ENCODE data around the gene ADGRF4. TPM values are rescaled to one million over a fixed set of nuclear protein-coding genes. Genes with fewer than 3 reads are reported as not detected.

The ADGRF4 gene, protein sequence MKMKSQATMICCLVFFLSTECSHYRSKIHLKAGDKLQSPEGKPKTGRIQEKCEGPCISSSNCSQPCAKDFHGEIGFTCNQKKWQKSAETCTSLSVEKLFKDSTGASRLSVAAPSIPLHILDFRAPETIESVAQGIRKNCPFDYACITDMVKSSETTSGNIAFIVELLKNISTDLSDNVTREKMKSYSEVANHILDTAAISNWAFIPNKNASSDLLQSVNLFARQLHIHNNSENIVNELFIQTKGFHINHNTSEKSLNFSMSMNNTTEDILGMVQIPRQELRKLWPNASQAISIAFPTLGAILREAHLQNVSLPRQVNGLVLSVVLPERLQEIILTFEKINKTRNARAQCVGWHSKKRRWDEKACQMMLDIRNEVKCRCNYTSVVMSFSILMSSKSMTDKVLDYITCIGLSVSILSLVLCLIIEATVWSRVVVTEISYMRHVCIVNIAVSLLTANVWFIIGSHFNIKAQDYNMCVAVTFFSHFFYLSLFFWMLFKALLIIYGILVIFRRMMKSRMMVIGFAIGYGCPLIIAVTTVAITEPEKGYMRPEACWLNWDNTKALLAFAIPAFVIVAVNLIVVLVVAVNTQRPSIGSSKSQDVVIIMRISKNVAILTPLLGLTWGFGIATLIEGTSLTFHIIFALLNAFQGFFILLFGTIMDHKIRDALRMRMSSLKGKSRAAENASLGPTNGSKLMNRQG
- polyA plus RNA-seq (2014; cell fraction: cytosol; rRNA removed), result not detected in 2 replicates
- not detected in 2 replicates for polyA plus RNA-seq (2014; cell fraction: nucleus; rRNA removed)

DNA sequence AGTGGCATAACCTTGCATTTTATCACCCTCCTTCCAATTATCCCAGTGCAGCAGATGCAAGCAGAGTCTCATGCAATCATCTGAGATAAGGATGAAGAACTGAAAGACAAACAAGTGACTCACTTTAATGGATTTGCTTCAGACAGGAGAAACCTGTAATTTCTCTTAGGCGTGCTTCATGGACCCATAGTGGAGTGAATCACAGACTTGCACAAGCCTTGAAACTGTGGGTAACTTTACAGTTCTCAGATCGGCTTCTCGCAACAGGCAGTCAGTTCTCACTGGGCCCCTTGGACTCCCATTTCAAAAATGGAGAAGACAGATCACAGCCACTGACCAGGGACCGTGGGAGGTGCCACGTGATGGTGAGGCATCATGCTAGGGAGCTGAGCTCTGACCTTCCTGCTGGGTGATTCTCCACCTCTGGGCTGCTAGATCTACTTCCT lies at the start of gene ADGRF4:
TSS of gene ADGRF4 (plus strand) at position 239 of the 446 bp plus-strand sequence. CDS start 8,666 bp downstream, outside the sequence.
- DNase-seq (ENCODE audit: low spot score), result no peak

DNA sequence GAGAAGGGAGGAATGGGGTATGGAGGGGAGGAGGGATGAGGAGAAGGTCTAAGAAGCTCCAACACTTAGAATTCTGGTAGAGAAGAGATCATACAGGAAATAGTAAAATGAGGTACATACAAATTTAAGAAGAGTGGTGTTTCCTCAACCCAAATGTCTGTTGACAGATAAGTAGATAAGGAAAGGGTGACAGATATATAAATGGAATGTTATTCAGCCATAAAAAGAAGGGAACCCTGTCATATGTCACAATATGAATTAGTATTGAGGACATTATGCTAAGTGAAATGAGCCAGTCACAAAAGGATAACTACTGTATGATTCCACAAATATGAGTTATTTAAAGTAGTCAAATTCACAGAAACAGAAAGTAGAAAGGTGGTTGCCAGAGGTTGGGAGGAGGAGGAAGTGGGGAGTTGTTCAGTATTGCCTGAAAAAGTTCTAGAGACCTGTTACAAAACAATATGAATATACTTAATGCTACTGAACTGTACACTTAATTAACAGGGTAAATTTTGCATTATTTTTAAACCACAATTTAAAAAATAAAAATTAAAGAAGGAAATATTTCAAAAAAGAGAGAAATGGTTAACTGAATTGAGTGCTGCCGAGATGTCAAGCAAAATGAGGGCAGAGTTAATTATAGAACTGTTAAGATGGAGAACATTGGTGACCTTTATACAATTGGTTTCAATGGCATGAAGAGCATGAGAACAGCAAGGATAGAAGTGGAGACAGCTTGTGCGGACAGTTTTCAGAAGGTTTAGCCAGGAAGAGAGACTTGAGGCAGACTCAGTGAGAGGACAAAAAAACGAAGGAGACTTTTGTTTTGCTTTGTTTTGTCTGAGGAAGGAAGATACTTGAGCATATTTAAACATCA lies 47.6 kb upstream of the ADGRF4 start:
- no peak for DNase-seq (ENCODE audit: low spot score)

DNA sequence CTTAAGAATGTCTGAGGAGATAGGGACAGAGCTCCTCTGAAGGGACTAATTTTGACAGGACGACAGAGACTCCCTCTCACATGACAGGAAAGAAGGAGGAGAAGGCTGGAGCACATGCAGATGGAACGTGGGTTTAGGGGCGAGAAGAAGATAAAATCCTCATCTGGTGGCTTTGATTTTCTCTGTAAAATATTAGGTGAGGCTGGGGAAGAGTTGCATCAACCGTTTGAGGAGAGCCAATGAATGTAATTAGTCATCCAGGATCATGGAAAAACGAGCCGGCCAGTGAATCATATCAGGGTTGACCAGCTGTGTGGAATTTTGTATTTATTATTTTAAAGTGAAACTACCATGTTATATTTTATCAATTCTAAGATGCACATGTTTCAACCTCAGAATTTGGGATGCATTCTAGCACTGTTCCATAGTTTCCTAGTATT lies 46.9 kb upstream of the ADGRF4 start:
- DNase-seq (ENCODE audit: low spot score), result no peak

DNA sequence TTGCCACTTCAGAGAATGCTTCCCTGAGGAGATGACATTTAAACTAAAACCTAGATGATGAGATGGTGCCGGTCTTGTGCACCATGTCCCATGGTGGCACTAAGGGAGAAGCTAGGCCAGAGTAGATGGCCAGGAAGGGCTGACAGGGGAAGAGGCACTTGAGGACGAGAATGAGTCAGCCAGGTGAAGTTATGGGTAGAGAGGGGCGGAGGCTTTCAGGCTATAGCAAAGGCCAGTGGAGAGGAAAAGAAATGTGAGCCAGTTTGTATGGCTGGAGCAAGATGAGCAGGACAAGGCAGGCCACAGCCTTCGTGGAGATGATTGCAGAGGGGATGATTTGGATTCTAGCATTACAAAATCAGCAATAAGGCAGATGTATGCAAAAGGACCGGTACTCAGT lies 44.7 kb upstream of the ADGRF4 start:
- no peak for DNase-seq (ENCODE audit: low spot score)

DNA sequence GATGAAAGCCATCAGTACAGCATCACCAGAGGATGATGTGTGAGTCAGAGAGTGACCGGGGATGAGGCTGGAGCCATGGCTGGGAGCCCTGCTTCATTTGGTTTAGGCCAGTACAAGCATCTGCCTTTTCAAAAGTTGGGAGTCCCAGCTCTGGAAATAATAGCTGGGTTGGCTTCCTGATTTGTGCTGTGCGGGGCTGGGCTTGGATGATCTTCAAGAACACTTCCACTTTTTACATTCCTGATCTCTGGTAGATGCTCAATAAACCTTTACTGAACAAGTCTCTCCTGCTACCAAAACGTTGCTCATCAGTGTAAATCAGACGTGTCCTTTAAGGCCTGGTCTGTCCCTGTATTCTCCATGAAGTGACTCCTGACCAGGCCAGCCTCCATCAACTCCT lies 44.1 kb upstream of the ADGRF4 start:
- DNase-seq (ENCODE audit: low spot score), result no peak

DNA sequence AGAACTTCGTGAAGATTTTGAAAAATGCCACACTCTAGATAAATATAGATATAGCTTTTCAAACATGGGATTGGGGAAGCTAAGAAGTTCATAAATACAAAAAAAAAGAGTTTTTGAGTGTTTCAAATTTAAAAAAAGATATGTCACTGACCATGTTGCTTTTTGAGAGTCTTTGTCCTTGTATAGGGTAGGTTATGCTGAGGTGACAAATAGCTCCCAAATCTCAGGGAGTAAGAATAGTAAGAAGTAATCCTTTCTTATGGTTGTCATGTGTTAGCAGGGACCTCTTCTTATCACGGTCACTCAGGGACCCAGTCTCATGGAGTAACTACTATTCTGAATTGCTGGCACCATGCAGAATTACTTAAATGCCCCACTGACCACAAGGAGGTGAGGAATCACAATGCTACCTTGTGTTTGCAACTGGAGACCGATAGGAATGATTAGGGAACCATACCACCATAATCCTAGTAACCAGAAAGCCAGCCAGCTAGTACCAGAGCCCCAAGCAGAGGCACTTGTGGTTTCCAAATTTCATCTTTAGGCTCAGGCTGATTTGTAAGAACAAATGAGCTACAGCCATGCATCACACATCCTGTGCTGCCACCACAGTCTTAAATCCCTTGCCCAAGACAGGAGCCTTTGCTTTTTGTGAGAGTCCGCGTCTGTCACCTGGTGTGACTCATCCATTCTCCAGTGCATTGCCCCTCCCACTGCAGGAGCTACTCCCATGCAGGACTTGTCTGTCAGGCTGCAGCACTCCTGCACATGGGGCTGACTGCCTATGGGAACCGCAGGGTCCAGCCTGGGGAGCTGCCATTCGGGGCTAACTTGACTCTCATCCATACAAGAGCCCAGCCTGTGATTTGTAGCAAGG lies 42.4 kb upstream of the ADGRF4 start:
- no peak for DNase-seq (ENCODE audit: low spot score)

DNA sequence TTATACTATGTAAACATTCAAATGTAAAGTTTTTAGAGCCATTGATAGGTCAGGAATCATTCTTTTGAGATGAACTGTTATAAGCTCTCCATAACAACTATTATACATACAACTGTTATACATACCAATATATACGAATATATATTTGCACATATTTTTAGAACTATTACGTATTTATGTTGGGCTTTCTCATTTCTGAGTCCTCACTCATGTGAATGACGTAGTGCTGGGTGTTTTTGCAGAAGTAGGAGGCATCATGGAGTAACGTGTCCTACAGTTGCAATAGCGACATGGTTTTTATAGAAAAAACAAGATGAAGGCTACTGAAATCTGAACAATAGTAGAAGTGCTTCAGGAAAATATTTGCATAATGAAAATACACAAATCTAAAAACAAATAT lies 36.4 kb upstream of the ADGRF4 start:
- no peak for DNase-seq (ENCODE audit: low spot score)

DNA sequence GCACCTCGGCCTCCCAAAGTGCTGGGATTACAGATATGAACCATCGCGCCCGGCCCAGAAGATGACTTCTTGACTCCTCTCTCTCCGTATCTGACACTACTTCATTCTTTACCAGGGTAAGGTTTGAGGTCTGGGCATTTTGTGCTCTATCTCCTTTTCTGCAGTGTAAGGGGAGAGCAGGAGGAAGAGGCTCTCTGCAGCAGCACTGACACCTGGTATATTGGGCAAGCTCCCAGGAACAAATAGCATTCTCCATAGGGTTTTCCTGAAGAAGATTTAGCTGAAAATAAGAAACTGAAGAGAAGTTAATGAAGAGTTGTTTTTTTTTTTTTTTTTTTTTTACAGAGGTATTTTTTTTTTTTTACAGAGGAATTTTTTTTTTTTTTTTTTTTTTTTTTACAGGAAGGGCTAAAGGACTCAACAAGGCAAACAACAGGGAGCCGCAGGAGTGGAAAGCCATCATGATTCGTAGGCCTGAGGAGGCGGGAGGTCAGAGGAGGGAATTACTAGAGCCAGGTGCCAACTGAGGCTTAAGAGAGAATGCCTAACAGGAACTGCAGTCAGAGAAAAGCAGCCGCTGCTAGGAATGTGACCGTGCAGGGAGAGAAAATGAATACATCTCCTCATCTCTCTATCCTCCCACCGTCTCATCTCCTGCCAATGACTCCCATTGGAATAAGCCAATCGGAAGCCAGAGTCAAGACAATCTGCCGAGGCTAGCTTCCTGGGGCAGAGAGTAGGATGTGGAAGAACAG lies 34.7 kb upstream of the ADGRF4 start:
- no peak for DNase-seq (ENCODE audit: low spot score)

DNA sequence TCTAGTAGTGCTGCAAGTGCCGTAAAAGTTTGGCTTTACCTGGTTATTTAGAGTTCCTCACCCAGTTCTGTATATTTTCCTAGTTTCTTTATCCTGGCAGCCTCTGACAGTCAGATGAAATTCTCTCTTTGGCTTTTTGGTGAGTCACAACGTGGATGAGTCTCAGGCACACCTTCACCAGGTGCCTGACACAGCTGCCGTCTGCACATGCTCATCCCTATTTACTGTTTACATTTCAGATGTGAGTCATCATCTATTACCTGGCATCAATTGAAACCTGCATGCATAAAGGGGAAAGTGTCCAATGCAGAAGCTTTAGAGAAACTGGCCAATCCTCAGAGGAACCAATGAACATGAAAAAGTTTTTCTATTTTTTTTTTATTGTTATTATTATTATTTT lies 33.3 kb upstream of the ADGRF4 start:
- no peak for DNase-seq (ENCODE audit: low spot score)

DNA sequence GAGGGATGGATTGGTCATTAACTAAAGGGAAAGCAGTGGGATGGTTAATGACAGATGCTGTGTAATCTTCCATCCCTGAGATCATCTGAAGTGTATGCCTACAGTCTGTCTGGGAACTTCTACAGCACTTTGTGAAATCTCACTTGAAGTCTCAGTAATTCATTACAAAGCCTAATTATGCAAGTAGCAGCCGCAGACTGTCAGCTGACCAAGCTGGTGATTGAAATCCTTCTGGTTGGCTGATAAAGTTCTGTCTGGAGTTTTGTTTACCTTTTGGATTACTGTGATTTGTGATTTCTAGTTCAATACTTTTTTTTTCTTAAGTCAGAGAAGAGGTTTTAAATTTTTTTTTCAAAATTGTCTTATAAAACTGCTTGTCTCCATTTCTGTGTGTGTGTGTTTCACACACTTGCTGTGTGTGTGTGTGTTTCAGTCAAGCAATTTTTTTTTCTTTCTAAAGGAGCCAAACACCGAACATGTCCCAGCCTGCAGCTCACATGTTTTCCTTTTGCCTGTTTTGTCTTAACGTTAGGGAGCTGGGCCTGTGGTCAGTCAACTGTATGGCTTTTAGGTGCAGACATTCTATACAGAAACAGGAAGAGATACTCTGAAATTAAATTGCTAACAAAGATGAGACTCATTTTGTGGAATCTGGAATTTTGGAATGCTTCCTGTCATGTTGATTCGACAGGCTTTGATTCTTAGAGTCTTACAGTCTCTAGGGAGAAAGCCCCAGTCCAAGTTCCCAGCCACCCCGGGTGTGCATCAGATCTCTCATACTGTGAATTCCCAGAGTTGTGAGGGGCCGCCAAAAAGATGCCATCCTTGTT lies 28.5 kb upstream of the ADGRF4 start:
- peak; percentile 2 for DNase-seq (ENCODE audit: low spot score)

DNA sequence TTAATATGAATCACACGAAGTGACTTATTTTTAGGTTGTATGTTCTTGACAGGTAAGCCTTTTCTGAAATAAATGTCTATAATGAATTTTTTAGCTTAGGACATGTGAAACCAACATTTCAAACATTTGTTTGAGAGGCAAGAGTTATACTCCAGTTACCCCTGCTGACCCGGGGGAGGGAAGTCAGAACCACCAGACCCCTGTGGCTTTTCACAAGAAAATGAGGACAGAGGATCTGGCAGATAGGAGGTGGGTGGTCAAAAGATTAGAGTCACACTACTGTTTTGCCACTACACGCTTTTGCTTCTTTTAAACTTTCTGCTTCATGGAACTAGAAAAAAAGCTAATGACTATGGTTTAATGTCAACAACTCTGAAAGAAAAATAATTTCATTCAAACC lies 27.5 kb upstream of the ADGRF4 start:
- DNase-seq (ENCODE audit: low spot score), result no peak

DNA sequence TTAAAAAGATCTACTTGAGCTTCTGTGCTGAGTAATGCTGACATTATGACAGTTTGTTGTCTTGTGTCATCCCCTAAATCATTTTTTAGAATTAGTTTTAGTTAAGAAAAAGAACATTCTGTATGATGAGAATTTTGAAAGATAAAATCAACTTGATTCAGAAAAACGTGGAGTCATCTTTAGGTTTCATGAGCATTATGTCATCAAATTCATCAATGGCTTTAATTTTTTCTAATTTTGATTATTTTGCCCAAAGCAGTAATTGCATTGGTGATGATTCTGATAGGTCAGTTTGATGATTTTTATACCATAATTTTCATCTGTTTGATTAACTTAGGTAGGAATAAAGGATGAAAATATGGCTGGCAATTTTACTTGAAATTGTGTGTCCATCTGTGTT lies 26.6 kb upstream of the ADGRF4 start:
- no peak for DNase-seq (ENCODE audit: low spot score)

DNA sequence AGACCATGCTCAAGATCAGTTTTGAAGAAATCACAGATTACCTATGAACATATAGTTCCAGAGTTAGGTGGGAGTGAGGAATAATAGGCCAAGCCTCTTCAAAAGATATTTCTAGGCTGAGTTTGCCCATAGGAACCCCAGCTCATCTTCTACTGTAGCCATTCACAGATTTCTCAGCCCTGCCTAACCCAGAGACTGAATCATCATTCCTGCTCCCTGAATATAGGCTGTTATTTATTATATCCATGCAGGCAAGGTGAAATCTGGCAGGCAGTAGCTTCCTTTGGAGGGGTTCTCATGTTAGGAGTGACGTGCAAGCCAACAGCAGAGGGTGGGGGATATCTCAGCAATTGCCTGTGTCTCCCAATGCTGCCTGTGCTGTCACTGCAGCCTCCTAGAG lies 25.6 kb upstream of the ADGRF4 start:
- DNase-seq (ENCODE audit: low spot score), result no peak

DNA sequence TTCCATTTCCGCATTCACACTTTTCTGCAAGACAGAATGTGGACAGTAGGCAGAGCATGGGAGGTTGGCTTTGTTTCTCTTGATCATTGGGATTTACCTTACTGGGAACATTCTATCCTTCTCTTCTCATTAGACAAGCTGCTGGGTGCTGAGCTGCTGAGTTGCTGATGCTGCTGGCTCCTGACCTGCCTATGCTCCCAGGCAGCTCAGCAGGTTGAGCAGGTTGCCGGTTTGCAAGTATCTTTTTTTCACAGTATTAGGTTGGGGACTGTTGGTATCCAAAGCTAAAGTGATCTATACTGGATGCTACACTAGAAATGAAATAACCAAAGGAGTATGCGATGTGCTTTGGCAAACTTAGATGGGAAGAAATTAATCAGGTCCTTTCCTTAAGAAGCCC lies 23.7 kb upstream of the ADGRF4 start:
- no peak for DNase-seq (ENCODE audit: low spot score)

DNA sequence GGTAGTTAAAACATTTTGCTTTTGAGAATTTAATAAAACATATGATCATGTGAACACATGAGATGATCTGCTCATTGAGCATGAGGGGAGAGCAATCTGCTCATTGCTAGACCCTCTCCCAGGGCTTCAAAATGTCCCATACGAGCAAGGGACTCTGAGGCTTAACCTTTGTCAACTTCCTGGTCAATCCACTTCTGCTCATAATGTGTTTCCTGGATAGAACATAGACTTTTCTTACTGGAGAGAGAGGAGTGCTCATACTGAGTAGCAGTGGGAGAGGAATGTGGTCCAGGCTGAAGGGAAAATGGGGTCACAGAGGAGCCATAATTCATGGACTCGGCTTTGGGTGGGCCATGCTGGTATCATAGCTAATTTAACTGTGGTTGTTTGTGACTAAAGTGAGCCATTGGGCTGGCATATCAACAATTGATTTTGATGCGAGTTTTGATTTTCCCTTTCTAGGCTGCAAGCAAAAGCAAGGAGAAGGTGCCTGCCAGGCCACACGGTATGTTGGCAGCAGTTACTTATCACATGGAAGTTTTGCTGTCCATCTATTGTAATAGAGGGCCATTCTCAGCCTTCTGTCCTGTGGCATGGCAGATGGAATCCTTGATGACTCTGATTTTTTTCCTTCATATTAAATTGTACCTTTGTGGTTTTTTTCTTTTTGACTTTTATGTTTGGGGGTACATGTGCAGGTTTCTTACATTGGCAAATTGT lies 20.8 kb upstream of the ADGRF4 start:
- no peak for DNase-seq (ENCODE audit: low spot score)

DNA sequence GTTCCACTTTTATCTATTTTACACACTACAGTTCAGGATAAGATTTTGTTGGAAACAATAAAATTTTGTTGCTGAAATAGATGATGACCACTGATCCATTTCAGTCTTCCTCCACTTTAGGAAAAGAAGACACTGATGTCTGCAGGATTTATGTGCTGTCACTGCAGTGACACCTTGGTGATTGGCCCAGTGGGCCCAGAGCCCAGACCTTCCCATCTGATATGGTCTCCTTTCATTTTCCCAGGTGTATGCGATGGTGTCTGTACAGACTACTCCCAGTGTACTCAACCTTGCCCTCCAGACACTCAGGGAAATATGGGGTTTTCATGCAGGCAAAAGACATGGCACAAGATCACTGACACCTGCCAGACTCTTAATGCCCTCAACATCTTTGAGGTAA lies 19.6 kb upstream of the ADGRF4 start:
- no peak for DNase-seq (ENCODE audit: low spot score)

DNA sequence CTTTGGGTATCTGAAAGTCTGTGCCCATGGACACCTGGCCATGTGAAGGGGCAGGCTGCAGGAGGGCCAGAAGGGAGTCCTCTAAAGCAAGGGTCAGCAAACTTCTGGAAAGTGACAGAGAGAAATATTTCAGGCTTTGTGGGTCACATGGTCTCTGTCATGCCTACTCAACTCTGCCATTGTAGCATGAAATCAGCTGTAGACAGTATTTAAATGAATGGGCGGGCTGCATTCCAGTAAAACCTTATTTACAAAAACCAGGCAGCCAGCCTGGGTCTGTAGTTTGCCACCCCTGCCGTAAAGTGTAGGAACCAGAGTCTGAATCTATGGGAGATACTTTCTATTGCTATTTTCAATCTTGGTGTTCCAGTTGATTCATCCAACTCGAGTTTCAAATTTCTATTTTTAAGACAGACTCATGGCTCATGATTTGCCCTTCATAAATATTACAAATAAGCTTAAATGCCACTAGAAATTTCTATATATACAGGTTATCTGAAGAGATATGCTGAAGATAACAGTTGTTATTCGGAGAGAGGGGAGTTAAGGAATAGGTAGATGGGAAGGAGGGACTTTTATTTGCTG lies 19.0 kb upstream of the ADGRF4 start:
- DNase-seq (ENCODE audit: low spot score), result no peak

DNA sequence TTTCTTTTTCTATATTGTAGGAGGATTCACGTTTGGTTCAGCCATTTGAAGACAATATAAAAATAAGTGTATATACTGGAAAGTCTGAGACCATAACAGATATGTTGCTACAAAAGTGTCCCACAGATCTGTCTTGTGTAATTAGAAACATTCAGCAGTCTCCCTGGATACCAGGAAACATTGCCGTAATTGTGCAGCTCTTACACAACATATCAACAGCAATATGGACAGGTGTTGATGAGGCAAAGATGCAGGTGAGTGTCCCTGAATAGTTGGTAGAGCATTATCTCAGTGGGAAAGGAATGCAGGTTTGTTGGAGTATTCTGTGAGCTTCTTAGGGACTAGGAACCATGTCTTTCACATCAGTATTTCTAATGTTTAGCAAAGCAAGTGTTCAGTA lies 18.3 kb upstream of the ADGRF4 start:
- no peak for DNase-seq (ENCODE audit: low spot score)

All from SK-N-DZ (cell line).